ENCODE results near the gene INA.

The INA gene

GRCh38 chr10:103265717-103266329 is 11.1 kb upstream of the INA start:
- H3K36me3 ChIP-seq (ENCODE audit: low read depth) = no peaks in the 10 kb centered on the region
- H3K27ac ChIP-seq (ENCODE audit: poor library complexity, severe bottlenecking) = no peak overlapping the region
- TF ChIP-seq CTCF (IDR thresholded peaks at IDR 0.05; ENCODE audit: poor library complexity, severe bottlenecking) = no peak
- H3K9me3 ChIP-seq (ENCODE audit: severe bottlenecking) = no peaks in the 10 kb centered on the region
- peaks cover 8% of the 10 kb centered on the region for H3K27me3 ChIP-seq (ENCODE audit: insufficient read depth, poor library complexity, severe bottlenecking)
- ATAC-seq (ENCODE audit: low read depth) (0 out of 3 replicates have a peak, but pooled peaks have one; percentile 35), DNase-seq (ENCODE audit: low spot score) (no peak)
- no peaks in the 10 kb centered on the region for H3K4me1 ChIP-seq (ENCODE audit: insufficient read depth, poor library complexity, severe bottlenecking)
- H3K4me3 ChIP-seq (ENCODE audit: severe bottlenecking) = no peak overlapping the region

GRCh38 chr10:103273041-103273441 is 3.9 kb upstream of the INA start:
- TF ChIP-seq CTCF (IDR thresholded peaks at IDR 0.05; ENCODE audit: poor library complexity, severe bottlenecking) = no peak
- Histone ChIP-seq H3K27ac (ENCODE audit: poor library complexity, severe bottlenecking) (peak overlapping the region; percentile 55), H3K4me1 (ENCODE audit: insufficient read depth, poor library complexity, severe bottlenecking) (peaks cover 9% of the 10 kb centered on the region), H3K27me3 (ENCODE audit: insufficient read depth, poor library complexity, severe bottlenecking) (peaks cover 19% of the 10 kb centered on the region), H3K9me3 (ENCODE audit: severe bottlenecking) (no peaks in the 10 kb centered on the region), H3K36me3 (ENCODE audit: low read depth) (no peaks in the 10 kb centered on the region), H3K4me3 (ENCODE audit: severe bottlenecking) (no peak overlapping the region)
- ATAC-seq (ENCODE audit: low read depth) (peak; percentile 94), DNase-seq (ENCODE audit: low spot score) (peak; percentile 85)

DNA sequence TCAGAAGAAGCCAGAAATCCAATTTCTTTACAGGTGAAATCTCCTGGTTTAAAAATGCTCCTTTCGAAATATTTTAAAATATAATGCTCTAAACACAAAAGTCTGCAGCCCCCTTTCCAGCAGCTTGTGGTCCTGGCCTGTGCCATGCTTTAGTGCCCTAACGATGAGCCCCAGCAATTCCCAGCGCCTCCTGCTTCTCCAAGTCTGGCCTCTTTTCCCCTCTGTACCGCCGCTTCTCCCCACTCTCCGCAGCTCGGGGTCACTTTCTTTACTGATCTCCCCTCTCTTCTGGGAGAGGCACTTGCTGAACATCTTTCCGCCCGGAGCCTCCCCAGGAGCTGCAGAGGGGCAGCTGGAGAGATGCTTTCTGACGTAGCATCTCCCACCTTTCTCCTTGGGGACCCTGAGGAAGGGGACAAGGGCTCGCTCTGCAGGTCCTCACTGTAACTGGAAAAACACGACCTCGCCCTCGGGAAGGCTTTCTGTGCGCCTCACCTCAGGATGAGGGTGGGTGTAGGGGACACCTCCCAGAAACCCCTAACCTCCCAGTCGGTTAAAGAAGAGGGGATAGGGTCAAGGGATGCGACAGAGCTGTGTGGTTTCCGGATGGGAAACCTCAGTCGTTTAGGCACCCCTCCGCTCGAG is 565 bp upstream of the INA start:
- no peaks in the 10 kb centered on the region for H3K9me3 ChIP-seq (ENCODE audit: severe bottlenecking)
- no peak overlapping the region for H3K4me3 ChIP-seq (ENCODE audit: severe bottlenecking)
- no peaks in the 10 kb centered on the region for H3K36me3 ChIP-seq (ENCODE audit: low read depth)
- peaks cover 9% of the 10 kb centered on the region for H3K4me1 ChIP-seq (ENCODE audit: insufficient read depth, poor library complexity, severe bottlenecking)
- no peak for TF ChIP-seq CTCF (IDR thresholded peaks at IDR 0.05; ENCODE audit: poor library complexity, severe bottlenecking)
- no peak overlapping the region for H3K27ac ChIP-seq (ENCODE audit: poor library complexity, severe bottlenecking)
- no peak for ATAC-seq (ENCODE audit: low read depth)
- peaks cover 33% of the 10 kb centered on the region for H3K27me3 ChIP-seq (ENCODE audit: insufficient read depth, poor library complexity, severe bottlenecking)
- no peak for DNase-seq (ENCODE audit: low spot score)

DNA sequence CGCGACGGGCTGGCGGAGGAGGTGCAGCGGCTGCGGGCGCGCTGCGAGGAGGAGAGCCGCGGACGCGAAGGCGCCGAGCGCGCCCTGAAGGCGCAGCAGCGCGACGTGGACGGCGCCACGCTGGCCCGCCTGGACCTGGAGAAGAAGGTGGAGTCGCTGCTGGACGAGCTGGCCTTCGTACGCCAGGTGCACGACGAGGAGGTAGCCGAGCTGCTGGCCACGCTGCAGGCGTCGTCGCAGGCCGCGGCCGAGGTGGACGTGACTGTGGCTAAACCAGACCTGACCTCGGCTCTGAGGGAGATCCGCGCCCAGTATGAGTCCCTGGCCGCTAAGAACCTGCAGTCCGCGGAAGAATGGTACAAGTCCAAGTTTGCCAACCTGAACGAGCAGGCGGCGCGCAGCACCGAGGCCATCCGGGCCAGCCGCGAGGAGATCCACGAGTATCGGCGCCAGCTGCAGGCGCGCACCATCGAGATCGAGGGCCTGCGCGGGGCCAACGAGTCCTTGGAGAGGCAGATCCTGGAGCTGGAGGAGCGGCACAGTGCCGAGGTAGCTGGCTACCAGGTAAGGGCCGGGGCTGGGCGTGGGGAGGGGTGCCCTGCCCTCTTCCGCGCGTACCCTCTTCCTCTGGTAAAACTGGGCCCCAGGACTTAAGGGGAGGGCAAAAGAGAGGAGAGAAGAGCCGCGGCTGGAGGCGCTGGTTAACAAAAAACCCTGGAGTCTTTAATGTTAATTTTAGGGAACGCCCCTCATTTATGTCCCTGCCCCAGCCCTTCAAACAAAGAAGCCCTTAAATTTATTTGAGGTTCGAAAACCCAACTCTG is 987 bp downstream of the INA start:
- Histone ChIP-seq H3K36me3 (ENCODE audit: low read depth) (no peaks in the 10 kb centered on the region), H3K9me3 (ENCODE audit: severe bottlenecking) (no peaks in the 10 kb centered on the region), H3K4me3 (ENCODE audit: severe bottlenecking) (peak overlapping the region; percentile 26), H3K27ac (ENCODE audit: poor library complexity, severe bottlenecking) (no peak overlapping the region), H3K27me3 (ENCODE audit: insufficient read depth, poor library complexity, severe bottlenecking) (peaks cover 33% of the 10 kb centered on the region), H3K4me1 (ENCODE audit: insufficient read depth, poor library complexity, severe bottlenecking) (peaks cover 9% of the 10 kb centered on the region)
- ATAC-seq (ENCODE audit: low read depth) (no peak), DNase-seq (ENCODE audit: low spot score) (no peak)
- TF ChIP-seq CTCF (IDR thresholded peaks at IDR 0.05; ENCODE audit: poor library complexity, severe bottlenecking) = no peak
